H1 (cell line): Measurements from ENCODE around the gene MPPED2. TPM values are rescaled to one million over a fixed set of nuclear protein-coding genes. Genes with fewer than 3 reads are reported as not detected.

Source experiments
- BACH1 ChIP-seq: IDR thresholded peaks from 2 replicates; pipeline ENCODE4 v1.6.1; 2012; ENCODE audit warnings: low read length, improper control_type of control experiment
- E2F6 ChIP-seq: IDR thresholded peaks from 2 replicates; pipeline ENCODE4 v1.6.1; 2012; ENCODE audit warnings: inconsistent platforms
- SIRT6 ChIP-seq: IDR thresholded peaks from one replicate; pipeline ENCODE4 v1.7.1; 2012; ENCODE audit warnings: low read length, inconsistent platforms
- USF2 ChIP-seq: IDR thresholded peaks from 2 replicates; pipeline ENCODE4 v1.6.1; 2011; ENCODE audit warnings: low read length, improper control_type of control experiment
- polyA plus RNA-seq, 7 experiments: library from polyadenylated mRNA; depleted of rRNA in 3 of 7; stranded (reverse) in 5 of 7; unstranded in 2 of 7; fragments of >200 nt in 5 of 7; fragments of 200-250 nt in 2 of 7; gene quantifications; 1 replicate in 5 of 7; 2 replicates in 1 of 7; 4 replicates in 1 of 7; pipeline versions ENCODE4 v1.2.1 to v1.2.3, GENCODE V29; 2011 to 2013; ENCODE audit warnings: missing spikeins in 2 of 7, mixed read lengths in 2 of 7
- total RNA-seq: library from RNA; stranded (reverse); fragmentation: NEBNext Ultra II Directional; extraction: Animal tissue kit (Norgen Biotek cat#: 25700); gene quantifications from 2 replicates; pipeline ENCODE4 v1.2.1, GENCODE V29; 2021

The MPPED2 gene
- total and polyA plus RNA-seq, 2 of the 8 experiments (the other 6 are each of a cell fraction or from before 2014, with no cell fraction given), result 1.3 to 3.5 TPM

- TF ChIP-seq E2F6 (no peak), USF2 (no peak), BACH1 (no peak), SIRT6 (no peak)
These were observed 132.0 kb downstream of the MPPED2 start (continued) for GRCh38 chr11:30454111-30454510.
